Nucleus accumbens (tissue), 56 donors: ENCODE measurements around the gene FOXL1.

ENCODE experiments used
- DNase-seq, 56 donors: peaks; one replicate each; lab custom pipeline; 2025; lab: John Stamatoyannopoulos, UW

FOXL1 gene

GRCh38 chr16:86625821-86626220, 47.5 kb downstream of the FOXL1 start:
- DNase-seq: no peak

- no peak for DNase-seq
Measured at GRCh38 chr16:86626284-86626683, 47.9 kb downstream of the FOXL1 start.

- DNase-seq: no peak
Measured at GRCh38 chr16:86626966-86627365, 48.6 kb downstream of the FOXL1 start.

- no peak for DNase-seq
Measured at GRCh38 chr16:86628614-86629013, 50.3 kb downstream of the FOXL1 start.

- no peak for DNase-seq
Measured at GRCh38 chr16:86630471-86630870, 52.1 kb downstream of the FOXL1 start.

- no peak for DNase-seq
Measured at GRCh38 chr16:86631444-86631843, 53.1 kb downstream of the FOXL1 start.
